ENCODE data around the gene DHRS7C.

DHRS7C gene

DNA sequence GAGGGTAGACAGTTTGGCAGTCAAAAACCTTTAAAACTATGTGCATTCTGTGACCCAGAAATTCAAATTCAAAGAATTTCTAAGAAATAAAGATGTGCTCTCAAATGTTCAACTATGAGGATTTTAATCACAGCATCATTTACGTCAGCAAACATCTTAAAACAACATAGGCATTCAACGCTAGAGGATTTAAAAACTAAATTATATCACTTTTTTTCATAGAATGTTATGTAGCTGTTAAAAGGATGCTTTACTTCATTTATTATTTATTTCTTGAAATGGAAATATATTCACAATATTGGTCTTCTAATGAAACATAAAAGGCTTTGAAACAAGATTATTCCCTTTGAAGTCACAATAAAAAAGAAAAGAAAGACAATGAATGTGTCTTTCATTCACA, 38.0 kb upstream of the DHRS7C start:
- no peak for DNase-seq (ENCODE audit: low read depth)
- H3K4me3 ChIP-seq (ENCODE audit: low read depth, low read length), result no peak overlapping the region
- no peak for TF ChIP-seq MYC (IDR thresholded peaks at IDR 0.05; ENCODE audit: low read depth, low read length)

DNA sequence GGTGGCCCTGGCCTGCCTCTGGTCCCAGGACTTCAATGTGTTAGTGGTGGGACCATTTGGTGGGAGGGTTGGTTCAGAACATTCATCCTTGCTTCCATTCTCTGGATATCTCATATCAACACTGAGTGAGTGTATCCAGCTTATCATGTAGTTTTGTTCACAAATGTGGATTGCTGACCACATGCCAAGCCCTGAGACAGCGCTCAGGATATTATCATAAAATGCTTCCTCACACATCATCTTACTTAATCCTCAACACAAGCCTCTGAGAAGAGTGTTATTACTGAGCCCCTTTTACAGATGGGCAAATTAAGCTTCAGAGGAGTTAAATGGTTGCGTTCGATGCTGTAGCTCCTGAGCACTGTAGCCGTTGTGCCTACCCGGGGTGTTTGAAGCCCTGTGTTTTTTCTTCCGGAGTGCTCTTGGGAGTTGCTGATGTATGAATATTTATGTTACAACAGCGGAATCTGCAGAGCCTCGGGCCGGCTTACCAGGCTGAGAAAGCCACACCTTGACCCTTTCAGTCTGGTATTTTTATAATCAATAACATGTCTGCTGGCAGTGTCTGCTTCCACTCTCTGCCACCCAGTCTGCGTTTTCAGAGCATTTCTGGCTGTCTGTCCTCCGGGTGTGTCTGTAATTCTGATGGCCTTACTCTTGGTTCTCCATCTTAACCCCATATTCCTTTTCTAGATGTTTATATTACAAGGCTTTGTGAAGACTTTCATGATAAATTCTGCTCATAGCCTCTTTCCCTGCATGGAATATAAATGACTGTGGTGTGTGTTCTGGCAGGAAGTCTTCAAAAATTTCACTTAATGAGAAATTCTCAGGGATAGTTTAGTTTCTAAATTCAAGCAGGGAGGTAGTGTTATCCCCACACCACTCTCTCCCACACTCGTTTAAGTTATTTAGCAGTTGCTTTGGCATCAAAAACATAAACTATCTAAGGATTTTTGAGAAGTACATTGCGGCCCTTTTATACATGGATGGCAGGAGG, 37.2 kb upstream of the DHRS7C start:
- TF ChIP-seq, protein P1, sequence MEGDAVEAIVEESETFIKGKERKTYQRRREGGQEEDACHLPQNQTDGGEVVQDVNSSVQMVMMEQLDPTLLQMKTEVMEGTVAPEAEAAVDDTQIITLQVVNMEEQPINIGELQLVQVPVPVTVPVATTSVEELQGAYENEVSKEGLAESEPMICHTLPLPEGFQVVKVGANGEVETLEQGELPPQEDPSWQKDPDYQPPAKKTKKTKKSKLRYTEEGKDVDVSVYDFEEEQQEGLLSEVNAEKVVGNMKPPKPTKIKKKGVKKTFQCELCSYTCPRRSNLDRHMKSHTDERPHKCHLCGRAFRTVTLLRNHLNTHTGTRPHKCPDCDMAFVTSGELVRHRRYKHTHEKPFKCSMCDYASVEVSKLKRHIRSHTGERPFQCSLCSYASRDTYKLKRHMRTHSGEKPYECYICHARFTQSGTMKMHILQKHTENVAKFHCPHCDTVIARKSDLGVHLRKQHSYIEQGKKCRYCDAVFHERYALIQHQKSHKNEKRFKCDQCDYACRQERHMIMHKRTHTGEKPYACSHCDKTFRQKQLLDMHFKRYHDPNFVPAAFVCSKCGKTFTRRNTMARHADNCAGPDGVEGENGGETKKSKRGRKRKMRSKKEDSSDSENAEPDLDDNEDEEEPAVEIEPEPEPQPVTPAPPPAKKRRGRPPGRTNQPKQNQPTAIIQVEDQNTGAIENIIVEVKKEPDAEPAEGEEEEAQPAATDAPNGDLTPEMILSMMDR (IDR thresholded peaks at IDR 0.05; ENCODE audit: low read depth, low read length), result no peak
- TF ChIP-seq POLR2A (IDR thresholded peaks at IDR 0.05; ENCODE audit: extremely low read depth, insufficient read length) (no peak), MYC (IDR thresholded peaks at IDR 0.05; ENCODE audit: low read depth, low read length) (no peak)
- TF ChIP-seq, protein P2, sequence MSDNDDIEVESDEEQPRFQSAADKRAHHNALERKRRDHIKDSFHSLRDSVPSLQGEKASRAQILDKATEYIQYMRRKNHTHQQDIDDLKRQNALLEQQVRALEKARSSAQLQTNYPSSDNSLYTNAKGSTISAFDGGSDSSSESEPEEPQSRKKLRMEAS (IDR thresholded peaks at IDR 0.05; ENCODE audit: low read depth, low read length), result no peak
- H3K4me3 ChIP-seq (ENCODE audit: low read depth, low read length), result no peak overlapping the region
- DNase-seq (ENCODE audit: low read depth), result no peak

DNA sequence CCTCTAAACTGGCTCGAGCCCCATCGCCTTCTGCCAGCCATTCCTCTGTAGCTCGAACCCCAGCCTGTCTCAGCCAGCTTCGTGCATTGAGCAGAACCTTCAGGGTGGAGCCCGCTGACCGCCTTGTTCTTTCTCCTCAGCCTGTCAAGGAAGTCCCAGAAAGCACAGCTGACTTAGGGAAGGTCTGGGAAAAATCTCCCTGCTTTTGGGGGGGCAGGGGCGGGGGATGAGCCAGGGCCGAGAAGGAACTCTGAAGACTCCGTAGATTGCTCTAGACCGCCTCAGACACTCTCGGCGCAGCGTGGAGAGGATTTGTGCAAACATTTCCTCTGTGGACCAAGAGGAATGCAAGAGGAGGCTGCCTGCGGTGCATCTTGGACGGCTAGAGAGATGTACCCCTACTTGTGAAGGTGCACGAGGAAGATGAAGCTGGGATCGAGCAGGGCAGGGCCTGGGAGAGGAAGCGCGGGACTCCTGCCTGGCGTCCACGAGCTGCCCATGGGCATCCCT, 34.3 kb upstream of the DHRS7C start, which contains the start of gene GLP2R:
TSS of gene GLP2R (plus strand) at position 284 of the 510 bp plus-strand sequence. CDS start at position 424, 140 bp downstream.
- H3K4me3 ChIP-seq (ENCODE audit: low read depth, low read length), result no peak within 1 kb of the TSS
- no peak for TF ChIP-seq MYC (IDR thresholded peaks at IDR 0.05; ENCODE audit: low read depth, low read length)
- TF ChIP-seq, protein P2 (IDR thresholded peaks at IDR 0.05; ENCODE audit: low read depth, low read length), result no peak
- DNase-seq (ENCODE audit: low read depth), result no peak

DNA sequence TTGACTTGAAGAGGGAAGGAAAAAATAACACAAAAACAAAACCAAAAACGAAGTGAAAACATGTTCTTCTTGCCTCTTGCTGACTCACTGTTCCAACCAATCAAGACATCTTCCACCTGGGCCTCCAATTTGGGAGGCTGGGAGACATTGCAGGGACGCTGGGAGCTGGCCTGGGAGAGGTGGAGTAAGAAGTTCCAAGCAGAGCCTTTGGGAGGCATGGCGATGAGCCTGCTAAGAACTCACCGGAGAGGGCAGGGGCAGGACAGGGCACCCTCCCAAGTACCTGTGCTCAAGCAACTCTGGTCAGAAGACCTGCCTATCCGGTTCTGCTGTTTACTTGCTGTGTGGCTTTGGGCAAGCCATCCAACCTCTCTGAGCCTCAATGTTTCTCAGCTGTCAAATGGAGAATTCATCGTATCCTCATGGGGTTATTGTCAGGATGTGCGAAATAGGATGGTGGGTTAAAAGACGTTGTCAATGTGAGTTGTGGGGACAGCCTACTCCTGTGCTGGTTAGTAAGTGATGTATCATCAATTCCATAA, 33.5 kb upstream of the DHRS7C start:
- TF ChIP-seq MYC (IDR thresholded peaks at IDR 0.05; ENCODE audit: low read depth, low read length), result no peak
- TF ChIP-seq, protein P1 (IDR thresholded peaks at IDR 0.05; ENCODE audit: low read depth, low read length), result no peak
- no peak overlapping the region for H3K4me3 ChIP-seq (ENCODE audit: low read depth, low read length)
- DNase-seq (ENCODE audit: low read depth), result no peak

DNA sequence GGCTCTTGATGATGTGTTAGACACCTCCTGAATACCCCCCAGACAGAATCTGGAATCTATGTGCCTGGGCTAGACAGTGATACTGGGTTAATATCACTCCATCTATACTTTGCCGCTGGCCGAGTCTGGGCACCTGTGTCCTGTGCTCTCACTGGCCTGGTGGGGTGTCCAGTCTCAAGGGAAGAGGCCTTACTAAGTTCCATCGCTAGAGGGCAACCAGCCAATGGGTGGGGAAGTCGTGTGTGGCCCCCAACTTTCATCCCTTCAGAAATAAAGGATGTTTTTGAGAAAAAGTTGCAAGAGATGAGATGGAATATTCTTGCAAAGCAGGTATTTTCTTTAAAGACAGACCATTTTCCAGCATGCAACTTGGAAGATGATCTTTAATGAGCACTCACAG, 32.7 kb upstream of the DHRS7C start:
- DNase-seq (ENCODE audit: low read depth), result peak; percentile 12
- TF ChIP-seq, protein P1 (IDR thresholded peaks at IDR 0.05; ENCODE audit: low read depth, low read length), result peak; percentile 40
- TF ChIP-seq MYC (IDR thresholded peaks at IDR 0.05; ENCODE audit: low read depth, low read length), result no peak

DNA sequence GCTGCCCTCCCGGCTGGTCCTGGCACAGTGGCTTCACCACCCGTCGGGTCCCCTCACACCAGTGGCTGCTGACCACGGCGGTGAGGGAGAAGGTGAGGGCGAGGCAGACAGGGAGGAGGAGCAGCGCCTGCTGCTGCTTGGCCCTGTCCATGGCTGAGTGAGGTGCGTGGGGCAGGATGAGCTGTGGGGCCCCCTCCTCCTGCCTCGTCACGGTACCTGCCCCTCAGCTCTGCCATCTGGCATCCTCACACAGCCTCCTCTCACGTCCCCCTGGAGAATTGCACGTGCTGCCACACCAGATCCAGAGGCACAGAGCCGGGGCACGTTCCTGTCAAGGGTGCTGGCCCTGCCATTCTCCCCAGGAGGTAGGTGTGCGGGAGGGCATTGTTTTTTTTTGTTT, 30.5 kb upstream of the DHRS7C start, which contains the start of gene GSG1L2:
TSS of gene GSG1L2 (minus strand) at position 159 of the 400 bp plus-strand sequence. CDS start at position 151, 8 bp downstream.
- no peak for TF ChIP-seq MYC (IDR thresholded peaks at IDR 0.05; ENCODE audit: low read depth, low read length)
- TF ChIP-seq, protein P1 (IDR thresholded peaks at IDR 0.05; ENCODE audit: low read depth, low read length), result no peak
- TF ChIP-seq POLR2A (IDR thresholded peaks at IDR 0.05; ENCODE audit: extremely low read depth, insufficient read length), result no peak
- TF ChIP-seq, protein P2 (IDR thresholded peaks at IDR 0.05; ENCODE audit: low read depth, low read length), result no peak
- no peak for DNase-seq (ENCODE audit: low read depth)
- H3K4me3 ChIP-seq (ENCODE audit: low read depth, low read length), result no peak within 1 kb of the TSS

More for the DNA sequence above, 32.7 kb upstream of the DHRS7C start:
- no peak overlapping the region for H3K4me3 ChIP-seq (ENCODE audit: low read depth, low read length)
